Measurements from ENCODE around the gene GAMT.

The GAMT gene

GRCh38 chr19:1406774-1407527, 5.6 kb upstream of the GAMT start:
- TF ChIP-seq GATA3 (IDR thresholded peaks at IDR 0.05; ENCODE audit: low read depth, low read length) (no peak), GATA2 (IDR thresholded peaks at IDR 0.05; ENCODE audit: low read depth, low read length) (no peak; the same call in 1 of the 2 replicates)

GRCh38 chr19:1402411-1403070, 1.2 kb upstream of the GAMT start:
- no peak for TF ChIP-seq GATA2 (IDR thresholded peaks at IDR 0.05; ENCODE audit: low read depth, low read length)
- no peak for TF ChIP-seq GATA3 (IDR thresholded peaks at IDR 0.05; ENCODE audit: low read depth, low read length)

GRCh38 chr19:1401889-1402217, 511 bp upstream of the GAMT start:
- TF ChIP-seq GATA3 (IDR thresholded peaks at IDR 0.05; ENCODE audit: low read depth, low read length) (no peak), GATA2 (IDR thresholded peaks at IDR 0.05; ENCODE audit: low read depth, low read length) (no peak)

- no peak for TF ChIP-seq GATA2 (IDR thresholded peaks at IDR 0.05; ENCODE audit: low read depth, low read length)
- TF ChIP-seq GATA3 (IDR thresholded peaks at IDR 0.05; ENCODE audit: low read depth, low read length) = no peak
These were observed 833 bp downstream of the GAMT start for GRCh38 chr19:1400281-1401137.

- TF ChIP-seq GATA2 (IDR thresholded peaks at IDR 0.05; ENCODE audit: low read depth, low read length) (no peak), GATA3 (IDR thresholded peaks at IDR 0.05; ENCODE audit: low read depth, low read length) (no peak)
These were observed 1.6 kb downstream of the GAMT start for GRCh38 chr19:1399745-1400144.

GRCh38 chr19:1399079-1399478, 2.3 kb downstream of the GAMT start:
- TF ChIP-seq GATA3 (IDR thresholded peaks at IDR 0.05; ENCODE audit: low read depth, low read length) = no peak
- TF ChIP-seq GATA2 (IDR thresholded peaks at IDR 0.05; ENCODE audit: low read depth, low read length) = no peak

- TF ChIP-seq GATA3 (IDR thresholded peaks at IDR 0.05; ENCODE audit: low read depth, low read length) (no peak), GATA2 (IDR thresholded peaks at IDR 0.05; ENCODE audit: low read depth, low read length) (no peak)
These were observed 3.5 kb downstream of the GAMT start for GRCh38 chr19:1397838-1398237.

- no peak for TF ChIP-seq GATA3 (IDR thresholded peaks at IDR 0.05; ENCODE audit: low read depth, low read length)
- no peak for TF ChIP-seq GATA2 (IDR thresholded peaks at IDR 0.05; ENCODE audit: low read depth, low read length)
These were observed 4.3 kb downstream of the GAMT start for GRCh38 chr19:1396768-1397679.

GRCh38 chr19:1396019-1396767, 5.1 kb downstream of the GAMT start:
- TF ChIP-seq GATA2 (IDR thresholded peaks at IDR 0.05; ENCODE audit: low read depth, low read length) (no peak), GATA3 (IDR thresholded peaks at IDR 0.05; ENCODE audit: low read depth, low read length) (no peak)

- TF ChIP-seq GATA2 (IDR thresholded peaks at IDR 0.05; ENCODE audit: low read depth, low read length) = no peak
These were observed 5.9 kb downstream of the GAMT start for GRCh38 chr19:1395194-1396018.

- TF ChIP-seq GATA2 (IDR thresholded peaks at IDR 0.05; ENCODE audit: low read depth, low read length) = no peak
- no peak for TF ChIP-seq GATA3 (IDR thresholded peaks at IDR 0.05; ENCODE audit: low read depth, low read length)
These were observed 6.8 kb downstream of the GAMT start for GRCh38 chr19:1394252-1395193.
